AG04449 (cell line): ENCODE measurements around the gene GHDC.

Experiments
- CTCF ChIA-PET: fragments of 350-600 bp; formaldehyde crosslinking; extraction: SDS; loops from one replicate; lab custom pipeline; 2021; ENCODE audit warnings: antibody characterized with exemption; lab: Yijun Ruan, JAX
- POLR2A ChIA-PET: fragments of 400-600, 350-600 bp; formaldehyde crosslinking; extraction: SDS; loops from one replicate; lab custom pipeline; 2020; ENCODE audit warnings: antibody characterized with exemption, inconsistent platforms; lab: Yijun Ruan, JAX
- DNase-seq: peaks from one replicate; pipeline ENCODE4 v3.0.0-alpha.2; 2010; ENCODE audit warnings: low read depth, low spot score
- H3K4me3 ChIP-seq: 2 replicates; pipeline ENCODE4 v1.5.1; 2011; ENCODE audit warnings: low read depth, mild to moderate bottlenecking, control low read depth, low read length
- TF ChIP-seq, protein P1 (sequence below): IDR thresholded peaks from one replicate; pipeline ENCODE4 v1.5.1; 2011; ENCODE audit warnings: mild to moderate bottlenecking, moderate library complexity, low read length, control low read depth, inconsistent platforms; ENCODE audit not compliant: insufficient read depth; ENCODE audit errors: missing control alignments

GHDC gene

DNA sequence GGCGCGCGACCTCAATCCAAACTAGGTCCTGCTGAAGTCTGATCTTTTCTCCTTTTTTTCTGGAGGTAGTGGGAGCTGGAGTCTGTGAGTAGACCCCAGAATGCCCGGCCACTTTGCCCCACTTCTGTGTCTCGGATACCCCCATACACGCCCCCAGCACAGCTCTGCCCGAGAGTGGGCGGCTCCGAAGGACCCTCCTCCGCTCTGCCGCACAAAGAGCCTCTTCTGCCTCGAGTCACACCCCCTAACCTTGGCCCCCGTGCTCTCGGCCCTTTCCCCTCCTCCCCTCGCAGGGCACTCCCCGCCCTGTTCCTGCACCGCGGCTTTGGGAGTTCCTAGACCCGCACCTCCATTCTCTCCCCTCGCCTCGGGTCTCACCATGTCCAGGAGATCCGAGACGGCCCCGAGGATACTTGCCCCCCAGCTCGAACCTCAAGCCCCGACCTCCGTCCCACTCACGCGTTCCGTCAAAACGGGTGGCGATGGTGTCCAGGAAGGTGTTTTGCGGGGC, 13.8 kb downstream of the GHDC start:
- no peak for DNase-seq
- POLR2A ChIA-PET = no interaction called here
- TF ChIP-seq, protein P1, sequence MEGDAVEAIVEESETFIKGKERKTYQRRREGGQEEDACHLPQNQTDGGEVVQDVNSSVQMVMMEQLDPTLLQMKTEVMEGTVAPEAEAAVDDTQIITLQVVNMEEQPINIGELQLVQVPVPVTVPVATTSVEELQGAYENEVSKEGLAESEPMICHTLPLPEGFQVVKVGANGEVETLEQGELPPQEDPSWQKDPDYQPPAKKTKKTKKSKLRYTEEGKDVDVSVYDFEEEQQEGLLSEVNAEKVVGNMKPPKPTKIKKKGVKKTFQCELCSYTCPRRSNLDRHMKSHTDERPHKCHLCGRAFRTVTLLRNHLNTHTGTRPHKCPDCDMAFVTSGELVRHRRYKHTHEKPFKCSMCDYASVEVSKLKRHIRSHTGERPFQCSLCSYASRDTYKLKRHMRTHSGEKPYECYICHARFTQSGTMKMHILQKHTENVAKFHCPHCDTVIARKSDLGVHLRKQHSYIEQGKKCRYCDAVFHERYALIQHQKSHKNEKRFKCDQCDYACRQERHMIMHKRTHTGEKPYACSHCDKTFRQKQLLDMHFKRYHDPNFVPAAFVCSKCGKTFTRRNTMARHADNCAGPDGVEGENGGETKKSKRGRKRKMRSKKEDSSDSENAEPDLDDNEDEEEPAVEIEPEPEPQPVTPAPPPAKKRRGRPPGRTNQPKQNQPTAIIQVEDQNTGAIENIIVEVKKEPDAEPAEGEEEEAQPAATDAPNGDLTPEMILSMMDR = no peak
- H3K4me3 ChIP-seq = no peak overlapping the region
- CTCF ChIA-PET = interaction anchor here (0.5 to 3.0 kb wide), 14 partner anchors 10 to 347 kb away, joined by 3 to 15 read pairs (median 4); partner anchors contain the start of gene GHDC

DNA sequence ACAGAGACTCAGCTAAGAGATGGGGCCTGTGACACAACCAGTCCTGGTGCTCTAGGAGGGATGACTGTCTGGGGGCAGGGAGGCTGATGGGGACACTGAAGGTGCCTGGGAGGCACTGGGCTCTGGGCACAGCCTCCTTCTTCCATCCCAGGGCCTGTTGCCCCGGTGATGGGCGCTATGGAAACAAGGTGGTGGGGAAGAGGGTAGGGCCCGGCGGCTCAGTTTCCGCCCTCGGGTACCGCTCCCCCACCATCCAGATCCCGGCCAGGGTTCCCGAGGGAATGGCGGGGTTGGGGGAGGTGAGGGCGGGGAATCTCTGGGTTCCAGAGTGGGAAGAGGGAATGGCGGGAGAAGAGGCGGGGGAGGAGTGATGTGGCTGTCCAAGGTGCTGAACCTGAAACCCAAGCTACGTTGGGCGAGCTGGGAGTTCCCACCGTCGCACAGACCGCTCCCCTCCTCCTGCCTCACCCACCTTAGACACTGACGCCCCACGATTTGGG, 14.3 kb downstream of the GHDC start:
- CTCF ChIA-PET = interaction anchor here (0.8 to 3.0 kb wide), 9 partner anchors 10 to 347 kb away, joined by 3 to 15 read pairs (median 5); partner anchors contain the start of gene GHDC
- no peak for DNase-seq
- TF ChIP-seq, protein P1 = no peak
- H3K4me3 ChIP-seq = no peak overlapping the region
- POLR2A ChIA-PET = interaction anchor here (1.0 kb wide), 1 partner anchor 24 kb away, joined by 4 read pairs; the partner anchor contains the start of gene RAB5C

DNA sequence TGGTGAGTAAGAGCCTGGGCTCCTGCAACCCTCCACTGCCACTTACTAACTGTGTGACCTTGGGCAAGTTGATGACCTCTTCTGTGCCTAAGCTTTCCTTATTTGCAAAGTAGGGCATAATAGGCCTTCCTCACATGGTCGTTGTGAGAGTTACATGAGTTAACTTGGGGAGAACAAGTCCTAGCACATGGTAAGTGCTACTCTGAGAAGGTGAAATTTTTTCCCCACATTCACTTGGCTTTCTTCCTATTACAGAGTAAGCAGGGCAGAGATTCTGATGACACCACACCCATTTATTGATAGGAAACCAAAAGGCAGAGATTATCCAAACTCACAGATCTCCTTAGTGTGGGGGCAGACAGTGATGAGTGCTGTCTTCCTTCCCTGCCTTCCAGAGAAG, 15.0 kb downstream of the GHDC start:
- DNase-seq = no peak
- no peak overlapping the region for H3K4me3 ChIP-seq
- TF ChIP-seq, protein P1 = no peak
- POLR2A ChIA-PET = interaction anchor here (1.0 kb wide), 1 partner anchor 24 kb away, joined by 4 read pairs; the partner anchor contains the start of gene RAB5C
- CTCF ChIA-PET = interaction anchor here (1.3 to 3.0 kb wide), 3 partner anchors 8 to 16 kb away, joined by 3 to 15 read pairs (median 5); partner anchors contain the start of gene GHDC

DNA sequence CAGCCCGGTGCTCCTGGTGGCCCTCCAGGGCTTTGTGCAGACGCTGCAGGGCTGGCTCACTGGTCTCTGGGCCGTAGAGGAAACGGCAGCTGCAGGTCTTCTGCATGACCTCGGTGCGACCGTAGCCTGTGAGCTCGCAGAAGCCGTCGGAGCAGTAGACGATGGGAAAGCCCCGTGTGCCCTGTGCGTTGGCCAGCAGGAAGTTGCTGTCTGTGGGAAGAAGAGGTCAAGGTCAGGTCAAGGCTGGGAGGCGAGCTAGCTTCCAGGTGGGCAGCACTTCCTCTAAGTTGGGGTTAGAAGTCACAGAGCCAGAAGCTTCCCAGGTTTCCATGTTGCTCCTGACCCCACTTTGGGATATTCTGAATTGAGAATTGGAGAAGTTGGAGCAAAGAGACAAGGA, 15.5 kb downstream of the GHDC start:
- TF ChIP-seq, protein P1 = no peak
- POLR2A ChIA-PET = no interaction called here
- H3K4me3 ChIP-seq = no peak overlapping the region
- DNase-seq = no peak
- CTCF ChIA-PET = interaction anchor here (1.3 to 1.5 kb wide), 2 partner anchors 9 to 16 kb away, joined by 3 to 5 read pairs; no protein-coding TSS in a partner anchor

DNA sequence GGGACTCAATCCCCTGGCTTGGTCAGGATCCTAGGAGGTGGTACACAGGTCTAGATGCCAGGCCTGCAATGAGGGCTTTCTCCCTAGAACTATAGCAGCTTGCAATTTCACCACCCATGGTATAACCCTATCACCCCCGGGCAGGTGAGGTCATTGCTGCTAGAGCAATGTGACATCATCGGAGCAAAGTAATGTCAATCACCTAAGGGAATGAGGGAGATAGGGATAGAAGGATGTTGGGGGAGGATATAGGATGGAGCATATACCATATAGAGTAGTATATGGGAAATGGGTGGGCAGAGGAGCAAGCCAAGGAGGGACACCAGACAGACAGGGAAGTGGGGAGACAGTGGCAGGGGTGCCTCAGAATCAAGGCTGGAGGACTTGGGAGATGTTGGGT, 16.6 kb downstream of the GHDC start:
- TF ChIP-seq, protein P1 = no peak
- ChIA-PET POLR2A (no interaction called here), CTCF (no interaction called here)
- H3K4me3 ChIP-seq = no peak overlapping the region
- DNase-seq = no peak

GRCh38 chr17:42174126-42174783, 20.0 kb downstream of the GHDC start:
- ChIA-PET POLR2A (no interaction called here), CTCF (interaction anchor here (1.6 kb wide), 1 partner anchor 10 kb away, joined by 5 read pairs; no protein-coding TSS in a partner anchor)
- no peak overlapping the region for H3K4me3 ChIP-seq
- no peak for DNase-seq
- TF ChIP-seq, protein P1 = no peak
